Jurkat, Clone E6-1 (cell line): ENCODE measurements around the gene FSHR.

Source experiments
- DNase-seq: peaks from one replicate; pipeline ENCODE4 v3.0.0-alpha.2; 2011; ENCODE audit warnings: low read depth, low spot score
- H3K4me3 ChIP-seq: 2 replicates; pipeline ENCODE4 v1.5.1; 2011; ENCODE audit warnings: mild to moderate bottlenecking, low read length, control low read depth, moderate library complexity

Gene FSHR

GRCh38 chr2:49123600-49123999 is 30.7 kb downstream of the FSHR start:
- no peak overlapping the region for H3K4me3 ChIP-seq
- DNase-seq: no peak

DNA sequence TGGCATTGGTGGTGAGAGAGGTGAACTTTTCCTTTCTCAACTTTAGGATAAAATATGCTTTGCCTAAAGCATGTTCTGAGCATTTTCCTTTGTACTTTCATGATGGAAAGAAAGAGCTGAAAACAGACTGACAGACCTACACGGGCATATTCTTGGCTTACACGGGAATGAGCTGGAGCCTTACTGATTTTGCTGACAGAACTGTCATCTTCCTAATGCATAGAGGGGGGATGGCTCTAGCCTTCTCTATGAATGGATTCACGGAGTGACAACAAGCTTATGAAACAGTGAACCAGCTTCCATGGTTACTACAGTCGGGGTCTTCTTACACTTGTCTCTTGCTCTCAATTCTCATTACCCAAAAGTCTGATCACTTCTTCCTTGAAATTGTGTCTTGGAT is 32.2 kb downstream of the FSHR start:
- H3K4me3 ChIP-seq: no peak overlapping the region
- DNase-seq: no peak

DNA sequence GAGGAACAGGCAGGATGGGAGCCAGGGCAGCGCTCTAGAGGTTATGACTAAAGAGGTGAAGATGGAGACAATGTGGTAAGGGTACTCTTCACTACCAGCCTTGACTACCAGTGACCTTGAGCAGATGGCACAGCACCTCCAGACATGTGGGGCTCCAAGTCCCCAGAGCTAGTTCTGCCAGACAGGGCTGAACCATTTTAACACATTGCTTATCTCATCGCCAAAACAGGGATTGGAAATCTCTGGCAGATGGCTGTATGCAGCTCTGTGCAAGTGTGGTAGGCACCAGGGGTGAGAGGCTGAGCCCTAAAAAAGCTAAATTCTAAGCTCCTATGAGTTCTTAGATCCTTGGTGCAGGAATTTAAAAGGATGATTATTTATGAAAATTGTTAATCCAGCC is 41.3 kb downstream of the FSHR start:
- DNase-seq: no peak

DNA sequence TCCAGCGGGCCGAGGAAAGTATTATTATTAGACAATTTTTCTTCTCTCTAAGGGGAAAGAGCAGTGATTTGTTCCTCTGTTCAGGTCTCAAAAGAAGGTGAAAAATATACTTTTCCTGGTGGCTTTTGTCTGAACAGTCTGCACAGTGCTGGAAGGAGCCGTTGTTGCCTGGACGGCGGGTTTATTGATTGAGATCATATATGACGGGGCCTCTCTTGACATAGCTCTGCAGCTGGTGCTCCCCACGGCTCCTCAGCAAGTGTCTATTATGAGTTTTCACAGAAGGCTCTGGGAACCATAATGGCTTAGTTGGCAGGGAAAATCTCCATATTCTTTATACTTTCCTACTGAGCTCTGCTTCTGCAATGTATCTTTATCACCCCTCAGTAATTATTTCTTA is 42.9 kb downstream of the FSHR start:
- H3K4me3 ChIP-seq: no peak overlapping the region
- DNase-seq: no peak

More for the DNA sequence above, 41.3 kb downstream of the FSHR start:
- H3K4me3 ChIP-seq: no peak overlapping the region

- H3K4me3 ChIP-seq: no peak overlapping the region
These were observed 43.3 kb downstream of the FSHR start for GRCh38 chr2:49111006-49111405.

DNA sequence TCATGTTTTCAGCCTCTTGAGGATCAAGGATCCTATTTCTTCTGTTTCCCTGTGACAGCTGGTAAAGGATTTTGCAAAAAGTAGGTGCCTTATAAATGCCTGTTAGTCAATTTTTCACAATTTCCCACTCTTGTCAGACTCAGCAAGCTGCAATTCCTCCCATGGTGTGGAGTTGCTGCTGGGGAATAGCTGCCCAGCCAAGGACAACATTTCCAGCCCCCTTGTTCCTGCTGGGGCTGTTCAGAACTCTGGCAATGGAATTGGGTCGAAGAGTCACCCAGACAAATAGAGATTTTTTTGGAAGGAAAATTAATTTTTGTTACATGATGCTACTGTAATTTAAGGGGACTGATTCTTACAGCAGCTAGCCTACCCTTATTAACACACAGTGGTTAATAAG is 43.7 kb downstream of the FSHR start:
- H3K4me3 ChIP-seq: no peak overlapping the region
- no peak for DNase-seq

More at GRCh38 chr2:49111006-49111405, 43.3 kb downstream of the FSHR start:
- no peak for DNase-seq

DNA sequence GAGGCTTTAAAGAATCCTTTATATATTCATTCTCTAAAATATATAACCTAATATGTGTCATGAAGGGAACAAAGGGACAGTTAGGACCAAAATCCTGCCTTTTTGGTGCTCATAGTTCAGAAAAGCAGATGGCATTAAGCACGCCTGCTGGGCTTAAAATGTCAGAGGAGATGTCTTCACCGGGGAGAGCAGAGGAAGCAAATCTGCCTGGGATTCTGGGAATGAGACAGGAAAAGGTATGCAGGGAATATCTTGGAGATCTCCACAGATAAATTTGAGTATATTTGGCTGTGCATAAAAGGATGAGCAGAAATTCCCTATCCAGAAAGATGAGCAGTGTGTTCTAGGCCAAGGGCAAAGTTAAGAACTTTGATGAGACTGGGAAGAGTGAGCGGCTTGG is 45.5 kb downstream of the FSHR start:
- no peak overlapping the region for H3K4me3 ChIP-seq
- no peak for DNase-seq

GRCh38 chr2:49108436-49108835 is 45.9 kb downstream of the FSHR start:
- DNase-seq: no peak
- no peak overlapping the region for H3K4me3 ChIP-seq

GRCh38 chr2:49105506-49105905 is 48.8 kb downstream of the FSHR start:
- H3K4me3 ChIP-seq: no peak overlapping the region
- DNase-seq: no peak

DNA sequence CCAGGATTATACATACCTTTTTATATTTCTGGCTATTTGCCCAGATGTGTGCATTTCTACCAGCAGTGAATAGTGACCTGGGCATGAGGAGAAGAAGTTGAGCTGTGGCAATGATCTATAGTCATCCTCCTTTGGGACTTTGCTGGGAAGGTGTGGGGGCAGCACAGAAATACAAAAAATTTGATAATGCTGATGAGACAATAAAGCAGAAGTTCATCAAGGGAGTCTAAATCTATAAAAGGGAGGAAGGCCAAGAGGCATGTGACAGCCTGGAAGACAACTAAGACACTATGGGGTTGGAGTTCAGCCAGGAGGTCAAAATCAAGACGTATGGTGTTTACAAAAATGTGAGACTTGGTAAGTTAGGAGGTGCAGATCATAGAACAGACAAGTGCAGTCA is 52.2 kb downstream of the FSHR start:
- no peak overlapping the region for H3K4me3 ChIP-seq
- no peak for DNase-seq

GRCh38 chr2:49080681-49081080 is 73.6 kb downstream of the FSHR start:
- no peak overlapping the region for H3K4me3 ChIP-seq
- DNase-seq: no peak

GRCh38 chr2:49070716-49071115 is 83.6 kb downstream of the FSHR start:
- no peak overlapping the region for H3K4me3 ChIP-seq
- DNase-seq: no peak

DNA sequence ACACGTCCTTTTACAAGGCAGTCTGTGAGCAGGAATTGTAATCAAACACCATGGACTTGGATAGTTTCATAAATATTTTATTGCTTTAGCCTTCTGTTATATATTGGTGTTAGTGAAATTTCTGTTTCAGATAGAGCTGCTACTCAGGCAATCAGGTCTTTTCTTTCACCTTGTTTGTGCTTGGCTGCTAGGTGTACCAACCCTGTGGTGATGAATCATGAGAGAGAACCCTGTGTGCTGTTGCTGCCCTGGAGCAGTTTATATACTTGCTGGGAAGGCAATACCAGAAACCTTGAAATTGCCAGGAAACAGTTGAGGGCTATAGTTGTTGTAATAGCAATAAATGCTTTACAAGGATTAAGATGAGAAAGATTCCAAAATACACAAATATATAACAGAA is 84.5 kb downstream of the FSHR start:
- no peak overlapping the region for H3K4me3 ChIP-seq
- DNase-seq: no peak

GRCh38 chr2:49068613-49069012 is 85.7 kb downstream of the FSHR start:
- DNase-seq: no peak
- H3K4me3 ChIP-seq: no peak overlapping the region

GRCh38 chr2:49067971-49068370 is 86.3 kb downstream of the FSHR start:
- H3K4me3 ChIP-seq: no peak overlapping the region
- no peak for DNase-seq

GRCh38 chr2:49053156-49053555 is 101.2 kb downstream of the FSHR start:
- H3K4me3 ChIP-seq: no peak overlapping the region
- no peak for DNase-seq

DNA sequence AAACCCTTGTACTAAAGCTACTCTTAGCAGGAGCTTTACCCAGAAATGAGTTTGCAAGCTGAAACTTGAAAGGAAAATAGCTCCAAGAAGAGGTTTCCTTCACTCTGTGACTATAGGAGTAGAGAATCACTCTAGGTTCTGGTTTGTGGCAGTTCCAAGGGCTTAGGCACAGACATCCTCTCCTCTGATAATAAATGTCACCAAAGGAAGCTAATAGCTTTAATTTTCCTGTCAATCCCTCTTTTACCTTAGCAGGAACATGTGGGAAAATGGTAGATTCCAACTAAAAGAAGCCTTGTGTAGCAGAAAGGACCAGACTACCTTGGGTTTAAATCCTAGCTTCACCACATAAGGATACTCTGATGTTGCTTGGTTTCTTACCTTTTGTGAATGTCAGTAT is 104.0 kb downstream of the FSHR start:
- no peak for DNase-seq
- H3K4me3 ChIP-seq: no peak overlapping the region

GRCh38 chr2:49049161-49049560 is 105.2 kb downstream of the FSHR start:
- no peak for DNase-seq
- no peak overlapping the region for H3K4me3 ChIP-seq

- no peak for DNase-seq
- H3K4me3 ChIP-seq: no peak overlapping the region
These were observed 109.2 kb downstream of the FSHR start for GRCh38 chr2:49045083-49045482.

- no peak for DNase-seq
- H3K4me3 ChIP-seq: no peak overlapping the region
These were observed 109.8 kb downstream of the FSHR start for GRCh38 chr2:49044350-49045079.

- H3K4me3 ChIP-seq: no peak overlapping the region
- no peak for DNase-seq
These were observed 110.8 kb downstream of the FSHR start for GRCh38 chr2:49043405-49043982.
